Peyer's patch (tissue), 4 donors: Measurements from ENCODE around the gene EIF6. TPM values are rescaled to one million over a fixed set of nuclear protein-coding genes. Genes with fewer than 3 reads are reported as not detected.

ENCODE experiments used
- DNase-seq, 3 donors: peaks; one replicate each; pipeline ENCODE4 v3.0.0-alpha.2; 2017 to 2019
- H3K27ac ChIP-seq, 4 donors: fragments of 200-600 bp; sonication (generic); one replicate each; pipeline ENCODE4 v1.5.1; 2016 to 2019
- H3K27me3 ChIP-seq, 2 donors: fragments of 200-600 bp; sonication (generic); one replicate each; pipeline ENCODE4 v1.5.1; 2019
- H3K36me3 ChIP-seq, 3 donors: fragments of 200-600 bp; sonication (generic); one replicate each; pipeline ENCODE4 v1.5.1; 2016 to 2019
- H3K4me1 ChIP-seq, 4 donors: fragments of 200-600 bp; sonication (generic); one replicate each; pipeline ENCODE4 v1.5.1; 2016 to 2019
- H3K4me3 ChIP-seq, 4 donors: fragments of 200-600 bp; sonication (generic); 1 replicate in 3 of 4; 2 replicates in 1 of 4; pipeline ENCODE4 v1.5.1; 2016 to 2019; ENCODE audit warnings: mild to moderate bottlenecking in 1 of 4
- H3K9me3 ChIP-seq, 4 donors: fragments of 200-600 bp; sonication (generic); one replicate each; pipeline ENCODE4 v1.5.1; 2016 to 2019; ENCODE audit warnings: mild to moderate bottlenecking in 1 of 4
- CTCF ChIP-seq, 6 experiments: fragments of 450-650 bp in 4 of 6; fragments of 200-600 bp in 2 of 6; sonication (generic) in 1 of 6; IDR thresholded peaks; one replicate each; pipeline ENCODE4 v1.5.1; 2017 to 2019; ENCODE audit warnings: antibody characterized with exemption in 6 of 6, mild to moderate bottlenecking in 3 of 6, moderate library complexity in 1 of 6
- POLR2A ChIP-seq, 2 donors: fragments of 450-650 bp; IDR thresholded peaks; one replicate each; pipeline ENCODE4 v1.5.1; 2017; ENCODE audit warnings: antibody characterized with exemption in 2 of 2, mild to moderate bottlenecking in 2 of 2, moderate library complexity in 2 of 2
- total RNA-seq, 4 donors: library from RNA; depleted of rRNA; stranded (reverse); fragments of >200 nt; gene quantifications; one replicate each; pipeline ENCODE4 v1.1.0, GENCODE V29; 2016

Gene EIF6
- total RNA-seq, 4 donors from 2014 or later = 77.6 to 196 (median 157) TPM

GRCh38 chr20:35276408-35276807, 8.2 kb downstream of the EIF6 start:
- peaks cover 0 to 14% (median 10%) of the 10 kb centered on the region in 4 donors for H3K4me1 ChIP-seq
- H3K9me3 ChIP-seq = no peaks in the 10 kb centered on the region
- peak overlapping the region; percentile 98 to 100 (median 99) for H3K27ac ChIP-seq
- peak overlapping the region in 2 of 4 donors; percentile 78 to 99 for H3K4me3 ChIP-seq
- H3K27me3 ChIP-seq = no peaks in the 10 kb centered on the region
- no peak for TF ChIP-seq CTCF (IDR thresholded peaks at IDR 0.05)
- TF ChIP-seq POLR2A (IDR thresholded peaks at IDR 0.05) = no peak
- no peak for DNase-seq
- H3K36me3 ChIP-seq = peaks cover 0 to 35% (median 0%) of the 10 kb centered on the region in 3 donors

- H3K4me1 ChIP-seq = peaks cover 0 to 14% (median 10%) of the 10 kb centered on the region in 4 donors
- no peak overlapping the region for H3K4me3 ChIP-seq
- no peaks in the 10 kb centered on the region for H3K9me3 ChIP-seq
- no peak for TF ChIP-seq POLR2A (IDR thresholded peaks at IDR 0.05)
- no peak for TF ChIP-seq CTCF (IDR thresholded peaks at IDR 0.05)
- DNase-seq = no peak
- H3K27ac ChIP-seq = peak overlapping the region in 1 of 4 donors; percentile 100
- no peaks in the 10 kb centered on the region for H3K27me3 ChIP-seq
- peaks cover 0 to 38% (median 0%) of the 10 kb centered on the region in 3 donors for H3K36me3 ChIP-seq
Observed at GRCh38 chr20:35275741-35276251, 8.8 kb downstream of the EIF6 start.

- Histone ChIP-seq H3K36me3 (peaks cover 0 to 36% (median 0%) of the 10 kb centered on the region in 3 donors), H3K9me3 (no peaks in the 10 kb centered on the region), H3K4me3 (no peak overlapping the region), H3K27me3 (no peaks in the 10 kb centered on the region), H3K4me1 (peaks cover 0 to 23% (median 10%) of the 10 kb centered on the region in 4 donors), H3K27ac (no peak overlapping the region)
- TF ChIP-seq CTCF (IDR thresholded peaks at IDR 0.05) (no peak), POLR2A (IDR thresholded peaks at IDR 0.05) (no peak)
- DNase-seq = no peak
Observed at GRCh38 chr20:35274172-35275092, 10.1 kb downstream of the EIF6 start.

- DNase-seq = no peak
- Histone ChIP-seq H3K36me3 (peaks cover 0 to 28% (median 0%) of the 10 kb centered on the region in 3 donors), H3K27me3 (no peaks in the 10 kb centered on the region), H3K4me3 (no peak overlapping the region), H3K9me3 (no peaks in the 10 kb centered on the region), H3K4me1 (peaks cover 0 to 31% (median 12%) of the 10 kb centered on the region in 4 donors), H3K27ac (no peak overlapping the region)
- TF ChIP-seq POLR2A (IDR thresholded peaks at IDR 0.05) = no peak
- TF ChIP-seq CTCF (IDR thresholded peaks at IDR 0.05) = no peak
Observed at GRCh38 chr20:35273449-35274171, 11.0 kb downstream of the EIF6 start.

GRCh38 chr20:35271904-35272303, 12.7 kb downstream of the EIF6 start:
- H3K36me3 ChIP-seq = peaks cover 0 to 41% (median 0%) of the 10 kb centered on the region in 3 donors
- H3K9me3 ChIP-seq = no peaks in the 10 kb centered on the region
- no peak for DNase-seq
- peaks cover 0 to 34% (median 8%) of the 10 kb centered on the region in 4 donors for H3K4me1 ChIP-seq
- H3K27me3 ChIP-seq = no peaks in the 10 kb centered on the region
- H3K27ac ChIP-seq = no peak overlapping the region
- TF ChIP-seq POLR2A (IDR thresholded peaks at IDR 0.05) = no peak
- no peak for TF ChIP-seq CTCF (IDR thresholded peaks at IDR 0.05)
- H3K4me3 ChIP-seq = no peak overlapping the region
